Activated gamma-delta T cell (primary cell): ENCODE data around the gene SPIRE1.
"Not testable (repeated sequence)": the region's sequence is repeated elsewhere in the genome, so short reads cannot be mapped to it uniquely, and the experiment has no call there.

Source experiments
- DNase-seq: peaks from one replicate; lab custom pipeline; 2025; lab: John Stamatoyannopoulos, UW

SPIRE1 gene

DNA sequence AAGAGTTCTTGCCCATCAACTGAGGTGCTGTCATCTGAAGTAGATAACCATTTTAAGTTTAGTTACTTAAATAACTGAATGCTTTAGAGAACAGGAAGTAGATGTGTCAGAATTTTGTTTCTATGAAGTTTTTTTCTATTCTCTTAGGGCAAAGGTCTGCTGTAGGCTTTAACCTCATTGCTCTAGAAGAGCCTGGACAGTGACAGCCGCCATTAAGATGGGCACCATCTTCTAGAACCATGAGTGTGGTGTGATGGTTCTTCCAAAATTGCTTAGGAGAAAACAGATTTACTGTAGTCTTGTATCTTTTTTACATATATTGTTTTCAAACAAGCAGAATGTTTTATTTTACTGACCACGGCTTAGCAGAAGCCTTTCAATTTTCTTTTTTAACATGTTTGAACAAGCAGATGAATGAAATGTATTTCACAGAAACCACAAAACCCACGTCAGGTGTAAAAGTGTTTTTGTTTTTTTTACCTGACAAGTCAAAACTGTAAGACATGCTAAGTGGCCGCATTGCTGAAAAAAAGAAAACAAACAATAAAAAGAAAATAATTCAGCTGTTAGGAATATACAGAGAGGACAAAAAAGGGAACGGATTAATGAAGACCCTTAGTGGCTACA is 172.3 kb downstream of the SPIRE1 start:
- no peak for DNase-seq

GRCh38 chr18:12481915-12482314 is 176.0 kb downstream of the SPIRE1 start:
- DNase-seq: not testable (repeated sequence)

DNA sequence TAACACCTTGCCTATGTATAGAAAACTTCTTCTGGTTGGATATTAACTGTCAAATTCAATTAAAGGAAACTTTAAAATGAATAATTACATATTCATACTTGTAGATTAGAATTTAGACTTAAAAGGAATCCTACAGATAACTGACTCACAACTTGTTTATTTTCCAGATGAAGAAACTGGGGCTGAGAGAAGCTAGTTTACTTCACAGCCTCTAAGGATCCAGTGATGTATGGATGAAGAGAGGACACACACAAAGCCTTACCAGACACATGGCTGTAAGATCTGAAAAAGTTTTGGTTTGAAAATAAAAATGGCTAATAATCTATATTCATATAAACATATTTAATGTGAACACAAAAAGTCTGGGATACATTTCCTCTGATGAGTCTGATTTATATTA is 177.9 kb downstream of the SPIRE1 start:
- no peak for DNase-seq

GRCh38 chr18:12479536-12479935 is 178.4 kb downstream of the SPIRE1 start:
- DNase-seq: no peak

GRCh38 chr18:12478269-12479047 is 179.4 kb downstream of the SPIRE1 start:
- DNase-seq: no peak

DNA sequence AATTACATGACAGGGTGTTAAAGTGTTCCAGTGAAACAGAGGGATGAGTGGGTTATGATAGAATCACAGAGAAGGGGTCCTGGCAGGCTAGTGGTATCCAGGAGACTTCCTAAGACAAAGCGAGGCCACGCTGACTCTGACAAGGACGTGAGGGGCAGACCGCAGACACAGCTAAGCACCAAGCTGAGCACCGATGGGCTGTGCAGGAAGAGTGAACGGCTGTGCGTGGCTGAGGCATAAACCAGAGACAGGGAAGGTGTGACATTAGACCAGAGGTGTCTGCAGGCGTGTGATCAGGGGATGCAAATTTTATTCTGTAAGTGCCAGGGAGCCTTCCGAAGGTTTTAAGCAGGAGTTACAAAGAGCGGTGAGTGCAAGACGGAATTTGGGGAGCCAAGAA is 180.3 kb downstream of the SPIRE1 start:
- DNase-seq: no peak

GRCh38 chr18:12476955-12477354 is 181.0 kb downstream of the SPIRE1 start:
- no peak for DNase-seq

DNA sequence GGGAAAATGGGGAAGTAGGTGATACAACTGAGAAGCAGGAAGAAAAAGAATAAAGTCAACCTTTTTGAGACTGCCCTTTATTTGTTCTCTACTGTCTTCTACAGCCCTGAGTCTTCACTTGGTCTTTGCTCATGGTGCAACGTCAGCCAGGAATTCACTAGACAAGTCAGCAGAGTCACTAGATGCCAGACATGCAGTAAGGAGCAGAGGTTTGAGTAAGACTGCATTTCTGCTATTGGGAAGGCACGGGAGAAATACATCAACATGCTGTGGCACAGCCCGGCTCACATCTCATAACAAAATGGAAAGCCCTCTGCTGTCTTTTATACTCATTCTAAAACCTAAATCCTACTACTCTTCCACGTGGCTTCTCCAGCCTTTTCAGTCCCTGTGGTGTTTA is 183.0 kb downstream of the SPIRE1 start:
- no peak for DNase-seq

DNA sequence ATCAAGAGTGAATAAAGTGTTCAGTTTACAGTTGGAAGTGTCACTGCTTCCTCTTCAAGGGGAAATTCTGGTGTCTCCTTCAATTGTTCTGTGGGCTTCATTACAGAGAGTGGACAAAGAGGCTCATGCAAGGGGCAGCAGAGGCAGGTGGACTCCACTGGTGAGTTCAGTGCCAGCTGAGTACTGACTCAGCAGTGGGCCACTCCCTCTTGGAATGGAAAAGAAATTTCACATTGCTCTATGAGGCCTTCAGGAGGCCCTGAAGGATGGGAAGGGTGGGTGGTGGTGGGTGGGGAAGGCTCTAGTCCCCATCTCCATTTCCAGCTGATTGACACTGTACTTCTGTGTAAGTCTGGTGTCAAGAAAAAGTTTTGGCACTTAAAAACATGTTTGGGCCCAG is 183.8 kb downstream of the SPIRE1 start:
- DNase-seq: no peak

DNA sequence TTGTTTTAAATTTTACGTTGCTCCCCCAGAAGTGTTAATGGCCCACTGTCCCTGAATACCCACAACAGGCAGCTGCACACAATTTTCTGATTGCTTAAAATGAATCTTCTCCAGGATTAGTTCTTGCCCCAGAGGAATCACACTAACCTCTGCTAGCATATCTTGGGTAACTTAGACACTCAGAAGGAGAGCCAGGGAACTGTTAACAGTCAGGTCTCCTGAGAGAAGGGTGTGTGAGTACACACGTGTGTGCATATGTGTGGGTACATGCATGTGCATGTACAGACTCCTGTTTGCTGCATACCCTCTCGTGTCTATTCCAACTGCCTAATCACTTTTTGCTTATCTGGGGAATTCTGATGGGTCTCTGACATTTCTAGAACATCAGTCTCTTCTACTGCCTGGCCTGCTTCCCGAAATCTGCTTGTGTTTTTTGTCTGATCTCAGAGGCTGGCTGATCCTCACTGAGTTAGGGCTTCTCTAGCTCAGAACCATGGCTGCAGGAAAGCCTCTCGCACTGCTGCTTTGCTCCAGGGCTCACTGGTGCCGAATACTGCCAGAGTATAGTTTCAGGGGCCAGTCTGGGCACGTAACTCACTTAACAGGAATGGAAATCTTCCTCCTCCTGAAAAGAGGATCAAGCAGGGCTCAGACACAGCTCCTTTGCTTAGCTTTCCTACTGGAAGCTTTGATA is 187.4 kb downstream of the SPIRE1 start:
- no peak for DNase-seq

DNA sequence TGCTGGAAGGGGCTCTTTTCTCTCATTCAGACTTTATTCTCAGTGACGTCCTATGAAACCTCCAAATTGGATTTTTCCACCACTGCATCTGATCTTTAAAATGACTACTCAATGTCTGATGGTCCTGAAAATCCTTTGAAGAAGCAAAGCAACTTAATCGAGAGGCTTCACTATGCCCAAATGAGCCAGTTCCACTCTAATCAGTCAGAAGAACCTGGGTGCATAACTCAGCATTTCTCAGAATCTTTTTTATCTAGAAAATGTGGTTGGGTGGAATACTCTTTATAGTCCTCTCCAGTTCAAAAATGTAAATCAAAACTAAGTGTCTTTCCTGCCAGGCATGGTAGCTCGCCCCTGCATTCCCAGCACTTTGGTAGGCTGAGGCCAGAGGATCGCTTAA is 189.5 kb downstream of the SPIRE1 start:
- no peak for DNase-seq

- no peak for DNase-seq
Observed at GRCh38 chr18:12464731-12465130, 193.2 kb downstream of the SPIRE1 start.

DNA sequence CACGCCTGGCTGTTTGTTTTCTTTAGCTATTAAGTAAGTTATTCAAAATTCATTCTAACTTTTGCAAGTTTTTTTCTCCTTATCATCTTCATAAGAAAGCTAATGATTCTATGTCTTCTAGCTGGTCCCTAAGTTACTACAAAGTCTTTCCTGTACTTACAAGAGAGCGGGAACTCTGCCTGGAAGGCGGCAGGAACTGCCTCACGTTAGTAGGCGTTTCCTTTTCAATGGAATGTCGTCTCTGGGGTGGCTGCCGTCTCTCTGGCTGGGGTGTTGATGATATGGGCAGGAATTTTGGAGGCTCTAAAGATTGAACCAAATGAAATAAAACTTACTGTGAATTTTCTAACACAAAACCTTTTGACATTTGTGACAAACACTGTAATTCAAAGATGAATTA is 194.7 kb downstream of the SPIRE1 start:
- DNase-seq: no peak

- no peak for DNase-seq
Observed at GRCh38 chr18:12462242-12462641, 195.7 kb downstream of the SPIRE1 start.

GRCh38 chr18:12461326-12461725 is 196.6 kb downstream of the SPIRE1 start:
- DNase-seq: no peak

DNA sequence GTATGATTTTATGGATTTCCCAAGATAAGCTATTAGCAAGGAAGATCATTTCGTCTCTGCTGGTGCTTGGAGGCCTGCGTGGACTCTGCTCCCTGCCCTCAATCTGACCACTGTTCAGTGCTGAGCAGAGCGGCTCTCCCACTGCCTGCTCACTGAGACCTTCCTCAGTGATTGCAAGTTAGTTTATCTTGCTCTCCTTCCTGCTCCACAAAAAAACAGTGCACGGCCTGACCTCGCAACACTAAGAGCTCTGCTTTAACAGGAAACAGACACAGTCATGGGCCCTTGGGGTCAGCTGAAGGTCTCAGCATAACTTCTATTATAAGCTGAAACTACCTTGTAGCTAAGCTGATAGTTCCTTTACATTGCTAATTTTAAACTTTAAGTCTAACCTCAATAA is 197.0 kb downstream of the SPIRE1 start:
- DNase-seq: no peak

- no peak for DNase-seq
Observed at GRCh38 chr18:12458771-12459170, 199.1 kb downstream of the SPIRE1 start.

DNA sequence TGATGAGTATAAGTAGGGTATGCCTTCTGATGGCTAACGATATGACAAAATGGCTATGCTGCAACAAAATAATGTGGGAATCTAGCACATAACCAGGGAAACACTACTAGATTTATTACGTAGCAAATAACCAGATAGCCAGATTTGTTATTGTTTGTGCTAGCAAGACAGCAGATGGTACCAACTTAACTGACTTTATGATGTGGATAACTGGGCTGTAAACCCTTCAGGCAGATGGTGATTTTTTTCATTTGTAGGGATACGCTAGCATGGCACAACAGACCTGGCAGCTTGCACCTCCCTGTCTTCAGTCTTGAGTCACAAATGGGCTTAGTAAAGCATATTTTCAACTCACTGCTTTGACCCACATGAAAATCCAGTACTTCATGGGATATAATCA is 201.5 kb downstream of the SPIRE1 start:
- no peak for DNase-seq

GRCh38 chr18:12455496-12455895 is 202.4 kb downstream of the SPIRE1 start:
- DNase-seq: no peak

DNA sequence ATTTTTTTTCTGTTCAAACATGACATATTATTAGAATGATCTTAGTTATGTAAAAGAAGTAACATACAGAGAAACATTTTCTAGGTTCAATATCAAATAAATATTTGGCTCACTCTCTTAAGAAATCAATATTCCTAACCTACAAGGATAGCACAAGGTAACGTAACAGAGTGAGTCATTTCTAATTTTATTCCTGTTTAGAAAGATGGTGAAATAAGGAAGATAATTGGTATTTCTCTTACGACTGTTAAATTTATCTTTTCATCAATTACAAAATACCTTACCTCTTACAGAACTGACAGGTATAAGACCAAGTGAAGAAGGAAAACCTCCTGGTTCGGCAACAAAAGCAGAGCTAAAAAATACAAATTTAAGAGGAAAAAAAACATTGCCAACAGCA is 205.1 kb downstream of the SPIRE1 start:
- DNase-seq: no peak

- no peak for DNase-seq
Observed at GRCh38 chr18:12451428-12451827, 206.5 kb downstream of the SPIRE1 start.

DNA sequence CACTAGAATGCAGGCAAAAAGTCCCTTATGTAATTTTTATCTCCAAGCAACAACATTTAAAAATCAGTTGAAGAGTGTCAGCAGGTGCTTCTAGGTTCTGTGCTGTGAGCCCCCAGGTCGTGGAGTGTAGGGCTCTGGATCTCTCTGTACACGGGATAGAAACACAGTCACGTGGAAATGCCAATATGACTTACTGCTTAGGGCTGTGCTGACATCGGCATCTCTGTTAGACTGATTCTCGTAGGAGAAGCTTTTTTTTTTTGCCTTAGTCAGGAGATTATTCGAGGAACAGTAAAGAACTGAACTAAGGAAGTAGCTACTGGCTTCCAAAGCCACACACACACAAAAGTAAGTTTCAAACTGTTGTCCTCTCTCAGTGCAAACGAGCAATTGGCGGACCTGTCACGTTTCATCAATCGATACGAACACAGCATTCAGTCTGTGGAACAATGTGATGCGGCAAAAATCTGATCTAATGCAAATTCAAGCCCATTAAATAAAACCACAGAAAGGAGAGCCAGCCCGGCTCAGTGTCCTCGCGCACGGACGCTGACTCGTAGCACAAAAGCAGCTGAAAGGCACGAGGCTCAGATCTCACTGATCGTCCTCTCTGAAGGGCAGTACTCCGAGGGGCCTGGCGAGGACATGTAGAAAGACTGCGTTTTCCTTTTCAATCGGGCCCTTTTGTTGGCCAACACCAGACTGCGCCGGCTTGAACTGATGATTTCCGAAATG is 208.7 kb downstream of the SPIRE1 start:
- no peak for DNase-seq
